DMS153 (cell line): ENCODE measurements around the gene CPM.
"Not testable (repeated sequence)": the region's sequence is repeated elsewhere in the genome, so short reads cannot be mapped to it uniquely, and the experiment has no call there.

Experiments
- DNase-seq: peaks from one replicate; lab custom pipeline; 2025; lab: John Stamatoyannopoulos, UW

Gene CPM

GRCh38 chr12:68851592-68852306, 81.2 kb downstream of the CPM start:
- DNase-seq = no peak

DNA sequence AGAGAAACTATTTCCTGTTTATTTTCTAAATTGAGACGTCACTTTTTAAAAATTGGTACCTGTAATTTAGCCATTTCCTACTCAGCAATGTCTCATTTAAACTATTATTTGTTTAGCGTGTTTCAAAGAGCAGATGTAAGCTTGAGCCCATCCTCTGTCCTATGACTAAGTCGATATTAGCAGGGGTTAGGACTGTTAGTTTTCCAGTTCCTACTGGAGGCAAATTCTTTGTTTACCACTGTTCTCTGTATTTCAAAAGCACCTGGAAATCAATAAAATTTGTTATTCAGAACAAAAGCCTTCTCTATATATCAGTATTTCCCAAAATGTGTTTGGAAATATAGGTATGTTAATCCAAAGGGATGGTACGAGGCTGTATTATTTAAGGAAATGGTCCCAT, 82.6 kb downstream of the CPM start:
- DNase-seq = no peak

DNA sequence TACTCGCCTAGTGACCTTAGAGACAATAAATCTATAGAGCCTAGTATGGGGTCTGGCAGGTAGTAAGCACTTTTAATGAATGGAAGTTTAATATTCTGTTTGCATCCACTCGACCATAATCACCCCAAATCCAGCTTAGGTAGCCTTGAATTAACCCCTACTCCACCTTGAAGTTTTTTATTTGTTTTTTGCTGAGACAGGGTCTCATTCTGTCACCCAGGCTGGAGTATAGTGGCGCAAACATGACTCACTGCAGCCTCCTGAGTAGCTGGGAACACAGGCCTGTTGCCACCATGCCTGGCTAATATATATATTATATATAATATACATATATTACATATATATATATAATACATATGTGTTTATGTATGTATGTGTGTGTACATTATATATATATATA, 86.2 kb downstream of the CPM start:
- no peak for DNase-seq

DNA sequence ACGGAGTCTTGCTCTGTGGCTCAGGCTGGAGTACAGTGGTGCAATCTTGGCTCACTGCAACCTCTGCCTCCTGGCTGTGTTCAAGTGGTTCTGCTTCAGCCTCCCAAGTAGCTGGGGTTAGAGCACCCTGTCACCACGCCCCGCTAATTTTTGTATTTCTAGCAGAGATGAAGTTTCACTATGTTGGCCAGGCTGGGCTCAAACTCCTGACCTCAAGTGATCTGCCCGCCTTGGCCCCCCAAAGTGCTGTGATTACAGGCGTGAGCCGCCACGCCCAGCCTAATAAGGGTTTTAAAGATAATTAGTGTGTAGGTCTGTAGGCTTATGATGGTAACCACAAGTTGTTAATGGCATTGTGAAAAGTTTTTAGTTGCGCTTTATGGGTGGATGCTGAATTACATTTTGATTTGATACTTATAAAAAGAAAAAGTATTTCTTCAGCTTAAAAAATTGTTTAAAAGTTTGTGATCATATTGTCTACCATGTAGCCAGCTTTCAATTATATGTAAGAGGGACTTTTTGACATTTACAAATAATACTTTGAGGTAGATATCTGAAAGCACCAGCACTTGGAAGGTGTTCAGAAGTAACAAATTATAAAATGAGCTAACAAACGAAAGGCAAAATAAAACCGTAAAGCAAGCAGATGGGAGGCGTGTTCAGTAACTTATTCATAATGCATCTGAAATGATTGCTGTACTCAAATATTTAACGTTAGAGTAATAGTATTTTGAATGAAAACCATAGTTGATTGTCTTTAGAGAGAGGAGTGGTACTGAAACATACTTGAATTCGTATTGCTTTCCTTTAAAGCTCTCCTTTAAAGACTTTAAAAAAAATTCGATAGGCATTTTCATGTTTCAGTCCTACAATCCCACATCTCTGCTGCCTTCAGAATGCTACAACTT, 87.9 kb downstream of the CPM start:
- no peak for DNase-seq

GRCh38 chr12:68844318-68844745, 88.6 kb downstream of the CPM start:
- DNase-seq = no peak

- no peak for DNase-seq
Measured at GRCh38 chr12:68842784-68843567, 90.0 kb downstream of the CPM start.

DNA sequence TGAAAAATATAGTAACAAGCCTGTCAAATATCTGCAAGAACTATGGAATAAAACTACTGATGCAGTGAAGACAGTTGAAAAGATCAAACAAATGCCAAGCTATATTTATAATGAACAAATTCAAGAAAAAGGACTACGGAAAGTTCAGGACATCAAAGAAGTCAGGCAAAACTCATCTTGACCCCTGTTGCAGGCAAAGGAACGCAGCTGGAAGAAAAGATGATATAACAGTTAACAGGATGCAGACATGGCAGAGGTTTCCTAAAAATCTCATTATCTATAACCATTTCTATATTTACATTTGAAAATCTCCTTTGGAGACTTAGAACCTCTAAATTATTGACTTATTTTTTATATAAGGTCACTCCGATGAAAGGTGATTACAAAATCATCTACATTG, 90.8 kb downstream of the CPM start:
- no peak for DNase-seq

- no peak for DNase-seq
Measured at GRCh38 chr12:68841717-68842116, 91.3 kb downstream of the CPM start.

DNA sequence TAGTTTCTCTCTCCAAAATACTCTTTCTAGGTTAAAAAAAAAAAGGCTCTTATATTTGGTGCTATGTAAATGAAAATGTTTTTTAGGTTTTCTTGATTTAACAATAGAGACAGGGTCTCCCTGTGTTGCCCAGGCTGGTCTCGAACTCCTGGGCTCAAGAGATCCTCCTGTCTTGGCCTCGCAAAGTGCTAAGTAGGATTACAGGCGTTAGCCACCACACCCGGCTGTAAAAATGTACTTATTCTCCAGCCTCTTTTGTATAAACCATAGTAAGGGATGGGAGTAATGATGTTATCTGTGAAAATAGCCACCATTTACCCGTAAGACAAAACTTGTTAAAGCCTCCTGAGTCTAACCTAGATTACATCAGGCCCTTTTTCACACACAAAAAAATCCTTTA, 91.8 kb downstream of the CPM start:
- DNase-seq = not testable (repeated sequence)

GRCh38 chr12:68839183-68840147, 93.5 kb downstream of the CPM start:
- DNase-seq = no peak

DNA sequence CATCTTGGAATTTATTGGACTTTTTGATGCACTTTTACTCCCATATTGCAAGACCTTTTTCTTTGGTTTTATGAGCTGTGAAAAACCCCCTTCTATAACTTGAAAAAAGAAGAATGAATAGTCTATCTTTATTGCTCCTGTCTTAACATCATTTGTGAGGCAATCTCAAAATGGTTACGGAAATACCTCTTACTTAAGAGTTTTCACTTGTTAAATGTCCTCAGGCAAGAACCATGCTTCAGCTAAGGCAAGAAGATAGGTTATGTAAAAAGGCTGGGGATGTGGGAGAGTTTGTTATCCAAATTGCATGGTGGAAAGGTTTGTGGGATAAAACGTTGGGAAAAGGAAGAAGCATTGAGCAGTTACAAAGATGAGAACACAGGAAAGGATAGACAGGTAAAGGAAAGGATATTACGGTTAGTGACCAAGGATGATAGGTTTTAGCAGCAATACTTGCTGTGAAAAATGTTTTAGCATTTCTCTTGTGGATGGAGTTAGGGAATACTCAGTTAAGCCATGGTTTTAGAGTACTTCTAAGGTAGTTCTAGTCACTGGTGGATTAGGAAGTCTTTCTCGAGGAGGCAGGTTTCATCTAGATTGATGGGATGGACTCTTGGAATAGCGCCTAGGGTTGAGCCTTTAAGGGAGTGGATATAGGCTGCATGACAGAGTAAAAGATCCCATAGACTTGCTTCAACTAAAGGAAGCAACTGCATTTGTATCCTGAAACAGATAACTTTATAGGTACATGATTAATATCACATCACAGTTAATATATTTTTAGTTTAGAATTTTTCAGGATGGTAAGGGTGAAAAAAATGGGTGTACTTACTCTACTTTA, 94.7 kb downstream of the CPM start:
- DNase-seq = no peak

GRCh38 chr12:68837215-68837614, 95.8 kb downstream of the CPM start:
- DNase-seq = no peak

- no peak for DNase-seq
Measured at GRCh38 chr12:68835333-68835908, 97.5 kb downstream of the CPM start.

GRCh38 chr12:68833508-68833907, 99.5 kb downstream of the CPM start:
- no peak for DNase-seq

DNA sequence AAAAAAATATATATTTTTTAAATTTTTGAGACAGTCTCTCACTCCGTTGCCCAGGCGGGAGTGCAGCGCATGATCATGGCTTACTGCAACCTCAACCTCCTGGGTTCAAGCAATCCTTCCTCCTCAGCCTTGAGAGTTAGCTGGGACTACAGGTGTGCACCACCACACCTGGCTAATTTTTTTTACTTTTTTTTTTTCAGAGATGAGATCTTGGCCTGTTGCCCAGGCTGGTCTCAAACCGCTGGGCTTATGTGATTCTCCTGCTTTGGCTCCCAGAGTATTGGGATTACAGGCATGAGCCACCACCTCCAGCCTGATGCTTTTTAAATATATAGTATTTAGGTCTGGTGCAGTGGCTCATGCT, 100.5 kb downstream of the CPM start:
- DNase-seq = no peak

DNA sequence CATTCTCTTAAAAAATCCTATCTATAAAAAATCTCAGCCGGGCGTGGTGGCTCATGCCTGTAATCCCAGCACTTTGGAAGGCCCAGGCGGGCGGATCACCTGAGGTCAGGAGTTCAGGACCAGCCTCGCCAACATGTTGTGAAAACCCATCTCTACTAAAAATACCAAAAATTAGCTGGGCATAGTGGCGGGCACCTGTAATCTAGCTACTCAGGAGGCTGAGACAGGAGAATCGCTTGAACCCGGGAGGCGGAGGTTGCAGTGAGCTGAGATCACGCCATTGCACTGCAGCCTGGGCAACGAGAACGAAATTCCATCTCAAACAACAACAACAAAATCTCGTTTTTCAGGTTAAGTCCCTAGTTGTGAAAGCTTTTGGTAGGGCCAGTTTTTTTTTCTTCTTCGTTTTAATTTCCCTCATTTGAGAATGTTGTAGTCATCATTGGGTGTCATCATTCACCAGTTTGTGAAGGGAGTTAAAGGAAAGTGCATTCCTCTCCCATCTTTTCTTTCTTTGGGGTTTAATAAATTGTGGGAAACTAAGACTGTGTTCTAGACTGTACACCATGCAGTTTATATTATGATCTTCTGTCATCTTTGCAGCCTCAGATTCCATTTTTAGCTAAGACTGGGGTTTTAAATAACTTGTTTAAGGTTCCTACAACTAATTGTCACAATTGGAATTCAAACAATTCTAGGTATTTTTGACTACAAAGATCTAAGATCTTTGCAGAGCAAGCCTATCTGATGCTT, 101.0 kb downstream of the CPM start:
- DNase-seq = no peak

DNA sequence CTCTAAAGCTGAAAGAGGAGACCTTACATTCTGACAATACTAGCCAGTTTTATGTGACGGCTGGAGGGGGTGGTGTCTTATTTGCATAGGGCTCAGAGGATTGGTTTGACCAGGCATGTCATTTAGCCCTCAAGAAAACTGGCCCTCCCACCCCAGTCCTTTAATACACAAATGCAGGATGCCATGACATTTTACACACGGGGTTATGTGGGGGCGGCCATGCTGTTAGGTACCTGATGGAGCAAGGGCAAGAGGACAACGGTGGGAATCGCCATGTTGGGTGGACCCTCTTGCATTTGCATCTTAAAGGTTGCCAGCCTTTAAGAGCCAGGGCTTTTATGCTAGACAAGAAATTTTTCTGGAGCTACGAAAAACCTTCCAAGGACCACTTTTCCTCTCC, 101.7 kb downstream of the CPM start:
- DNase-seq = no peak

DNA sequence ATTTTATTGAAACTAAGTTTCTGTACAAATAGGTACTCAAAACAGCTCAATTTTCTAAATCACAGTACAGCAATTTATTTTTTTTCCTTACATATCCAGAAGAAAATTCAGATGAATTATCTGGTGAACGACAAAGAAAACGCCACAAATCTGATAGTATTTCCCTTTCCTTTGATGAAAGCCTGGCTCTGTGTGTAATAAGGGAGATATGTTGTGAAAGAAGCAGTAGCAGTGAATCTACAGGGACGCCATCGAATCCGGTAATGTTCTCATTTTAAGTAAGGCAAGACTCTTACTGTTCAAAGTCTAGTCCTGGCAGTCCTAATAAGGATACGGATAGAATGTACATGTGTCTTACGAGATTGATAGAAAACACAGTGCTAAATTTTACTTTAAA, 104.3 kb downstream of the CPM start:
- no peak for DNase-seq

GRCh38 chr12:68827895-68828671, 104.9 kb downstream of the CPM start:
- no peak for DNase-seq
